Regular cardiac myocyte (primary cell): ENCODE measurements around the gene SENP3. TPM values are rescaled to one million over a fixed set of nuclear protein-coding genes. Genes with fewer than 3 reads are reported as not detected.

Experiments used
- total RNA-seq: library from RNA; depleted of rRNA; stranded (reverse); fragments of >200 nt; gene quantifications from 2 replicates; pipeline ENCODE4 v1.2.3, GENCODE V29; 2014

Gene SENP3
- 71.0 and 99.3 TPM in 2 replicates for total RNA-seq

GRCh38 chr17:7561589-7562207, at the start of gene SENP3:
TSS of gene SENP3 (plus strand) at chr17:7561919. CDS start at chr17:7563077, 1,158 bp downstream.

GRCh38 chr17:7548585-7549400, 12.9 kb upstream of the SENP3 start, which contains the start of gene TNFSF12:
TSS of gene TNFSF12 (plus strand) at chr17:7549058. CDS start at chr17:7549154, 96 bp downstream.

GRCh38 chr17:7558544-7559319, 3.0 kb upstream of the SENP3 start, which contains the start of gene TNFSF13:
TSS of gene TNFSF13 (plus strand) at chr17:7558750. CDS start at chr17:7559040, 290 bp downstream.

GRCh38 chr17:7579001-7579833, 17.5 kb downstream of the SENP3 start, which contains the start of gene CD68:
TSS of gene CD68 (plus strand) at chr17:7579638. CDS start at chr17:7579678, 40 bp downstream.

GRCh38 chr17:7583253-7584109, 21.8 kb downstream of the SENP3 start, which contains the start of gene MPDU1:
TSS of gene MPDU1 (plus strand) at chr17:7583852. CDS start at chr17:7583863, 11 bp downstream.

GRCh38 chr17:7589891-7590691, 28.4 kb downstream of the SENP3 start, which contains the start of gene SOX15:
TSS of gene SOX15 (minus strand) at chr17:7590094. CDS start at chr17:7589676, 418 bp downstream.

GRCh38 chr17:7614425-7615264, 52.9 kb downstream of the SENP3 start, which contains the start of gene FXR2:
TSS of gene FXR2 (minus strand) at chr17:7614897. CDS start at chr17:7614532, 365 bp downstream.

Other genes with a start within 250 kb of the SENP3 start
- gene GPS2, start 246.6 kb upstream of the SENP3 start, total RNA-seq, result 26.8 and 41.8 TPM in 2 replicates
- 12.7 and 23.8 TPM in 2 replicates for gene NEURL4, start 232.6 kb upstream of the SENP3 start, total RNA-seq
- 0.56 and 0.58 TPM in 2 replicates for gene ACAP1, start 225.4 kb upstream of the SENP3 start, total RNA-seq
- gene KCTD11, start 209.8 kb upstream of the SENP3 start, total RNA-seq, result 10.4 and 13.5 TPM in 2 replicates
- not detected in 2 replicates for gene TMEM95, start 206.8 kb upstream of the SENP3 start, total RNA-seq
- gene TNK1, start 180.8 kb upstream of the SENP3 start, total RNA-seq, result under 0.01 and 0.28 TPM in 2 replicates
- gene PLSCR3, start 167.4 kb upstream of the SENP3 start, total RNA-seq, result 14.4 and 15.5 TPM in 2 replicates
- gene TMEM256, start 157.8 kb upstream of the SENP3 start, total RNA-seq, result 88.0 and 144 TPM in 2 replicates
- 2.3 and 4.2 TPM in 2 replicates for gene NLGN2, start 154.1 kb upstream of the SENP3 start, total RNA-seq
- not detected in 2 replicates for gene SPEM1, start 141.6 kb upstream of the SENP3 start, total RNA-seq
- gene SPEM2, start 136.3 kb upstream of the SENP3 start, total RNA-seq, result not detected in 2 replicates
- not detected in 2 replicates for gene SPEM3, start 133.1 kb upstream of the SENP3 start, total RNA-seq
- 1.5 and 2.3 TPM in 2 replicates for gene TMEM102, start 126.5 kb upstream of the SENP3 start, total RNA-seq
- 2.5 and 14.7 TPM in 2 replicates for gene FGF11, start 122.4 kb upstream of the SENP3 start, total RNA-seq
- gene CHRNB1, start 116.9 kb upstream of the SENP3 start, total RNA-seq, result 2.3 and 3.9 TPM in 2 replicates
- 14.8 and 21.4 TPM in 2 replicates for gene ZBTB4, start 82.3 kb upstream of the SENP3 start, total RNA-seq
- not detected in 2 replicates for gene SLC35G6, start 80.5 kb upstream of the SENP3 start, total RNA-seq
- gene POLR2A, start 77.6 kb upstream of the SENP3 start, total RNA-seq, result 49.6 and 88.0 TPM in 2 replicates
- 3.6 and 14.1 TPM in 2 replicates for gene TNFSF12, start 12.9 kb upstream of the SENP3 start, total RNA-seq
- gene TNFSF13, start 3.2 kb upstream of the SENP3 start, total RNA-seq, result 0.38 and 1.1 TPM in 2 replicates
- 7.5 and 15.2 TPM in 2 replicates for gene CD68, start 17.7 kb downstream of the SENP3 start, total RNA-seq
- 54.4 and 115 TPM in 2 replicates for gene MPDU1, start 21.9 kb downstream of the SENP3 start, total RNA-seq
- gene SOX15, start 28.2 kb downstream of the SENP3 start, total RNA-seq, result 0.28 and 0.38 TPM in 2 replicates
- 50.2 and 58.1 TPM in 2 replicates for gene FXR2, start 53.0 kb downstream of the SENP3 start, total RNA-seq
- gene SAT2, start 65.9 kb downstream of the SENP3 start, total RNA-seq, result 25.5 and 30.2 TPM in 2 replicates
- gene SHBG, start 68.2 kb downstream of the SENP3 start, total RNA-seq, result 0.19 and 0.28 TPM in 2 replicates
- gene ATP1B2, start 89.0 kb downstream of the SENP3 start, total RNA-seq, result not detected in 2 replicates
- 16.3 and 28.4 TPM in 2 replicates for gene TP53, start 125.6 kb downstream of the SENP3 start, total RNA-seq
- gene WRAP53, start 126.6 kb downstream of the SENP3 start, total RNA-seq, result 3.1 and 7.9 TPM in 2 replicates
- under 0.01 and 0.19 TPM in 2 replicates for gene EFNB3, start 143.3 kb downstream of the SENP3 start, total RNA-seq
- gene DNAH2, start 155.8 kb downstream of the SENP3 start, total RNA-seq, result 0.19 and 0.56 TPM in 2 replicates